Measurements from ENCODE around the gene TREML4. TPM values are rescaled to one million over a fixed set of nuclear protein-coding genes. Genes with fewer than 3 reads are reported as not detected.

TREML4 gene
- total and polyA plus RNA-seq, 4 donors = 0.08 to 0.31 TPM; not detected in 2

- H3K9ac ChIP-seq (ENCODE audit: low read depth in 1 of 2, low read length in 2 of 2) = no peak overlapping the region
- H3K36me3 ChIP-seq (ENCODE audit: control insufficient read depth in 4 of 4, insufficient read depth in 3 of 4, low read depth in 1 of 4, low read length in 3 of 4) = no peaks in the 10 kb centered on the region
- H3K4me1 ChIP-seq (ENCODE audit: control insufficient read depth in 4 of 4, insufficient read depth in 4 of 4, low read length in 3 of 4) = no peaks in the 10 kb centered on the region
- TF ChIP-seq HNF4G (IDR thresholded peaks at IDR 0.05) (no peak), YY1 (IDR thresholded peaks at IDR 0.05) (no peak), CTCF (IDR thresholded peaks at IDR 0.05; ENCODE audit: low read depth, low read length, missing input control) (no peak), TAF1 (conservative IDR thresholded peaks at IDR 0.05) (no peak), EGR1 (IDR thresholded peaks at IDR 0.05; ENCODE audit: low read depth in 2 of 2) (no peak), ATF3 (IDR thresholded peaks at IDR 0.05) (no peak), NR2F2 (IDR thresholded peaks at IDR 0.05) (no peak), FOXA1 (IDR thresholded peaks at IDR 0.05) (no peak), HNF4A (conservative IDR thresholded peaks at IDR 0.05) (no peak), REST (IDR thresholded peaks at IDR 0.05) (no peak), MAX (IDR thresholded peaks at IDR 0.05) (no peak), RAD21 (IDR thresholded peaks at IDR 0.05) (no peak), FOXA2 (IDR thresholded peaks at IDR 0.05) (no peak), RXRA (IDR thresholded peaks at IDR 0.05) (no peak), GABPA (IDR thresholded peaks at IDR 0.05 in 1 of 2, conservative IDR thresholded peaks at IDR 0.05 in 1 of 2) (no peak), SP1 (IDR thresholded peaks at IDR 0.05) (no peak)
- TF ChIP-seq, protein P1, sequence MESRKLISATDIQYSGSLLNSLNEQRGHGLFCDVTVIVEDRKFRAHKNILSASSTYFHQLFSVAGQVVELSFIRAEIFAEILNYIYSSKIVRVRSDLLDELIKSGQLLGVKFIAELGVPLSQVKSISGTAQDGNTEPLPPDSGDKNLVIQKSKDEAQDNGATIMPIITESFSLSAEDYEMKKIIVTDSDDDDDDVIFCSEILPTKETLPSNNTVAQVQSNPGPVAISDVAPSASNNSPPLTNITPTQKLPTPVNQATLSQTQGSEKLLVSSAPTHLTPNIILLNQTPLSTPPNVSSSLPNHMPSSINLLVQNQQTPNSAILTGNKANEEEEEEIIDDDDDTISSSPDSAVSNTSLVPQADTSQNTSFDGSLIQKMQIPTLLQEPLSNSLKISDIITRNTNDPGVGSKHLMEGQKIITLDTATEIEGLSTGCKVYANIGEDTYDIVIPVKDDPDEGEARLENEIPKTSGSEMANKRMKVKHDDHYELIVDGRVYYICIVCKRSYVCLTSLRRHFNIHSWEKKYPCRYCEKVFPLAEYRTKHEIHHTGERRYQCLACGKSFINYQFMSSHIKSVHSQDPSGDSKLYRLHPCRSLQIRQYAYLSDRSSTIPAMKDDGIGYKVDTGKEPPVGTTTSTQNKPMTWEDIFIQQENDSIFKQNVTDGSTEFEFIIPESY (IDR thresholded peaks at IDR 0.05) = no peak
- no peak overlapping the region for H3K27ac ChIP-seq (ENCODE audit: low read depth in 1 of 2, low read length in 2 of 2)
- DNase-seq (ENCODE audit: low spot score) = no peak
- no peak overlapping the region for H3K4me3 ChIP-seq (ENCODE audit: low read depth in 1 of 3, low read length in 3 of 3)
- H3K27me3 ChIP-seq (ENCODE audit: control insufficient read depth in 4 of 4, insufficient read depth in 4 of 4, low read length in 3 of 4) = no peaks in the 10 kb centered on the region
- peaks cover 0 to 21% (median 3%) of the 10 kb centered on the region in 4 donors for H3K9me3 ChIP-seq (ENCODE audit: control insufficient read depth in 4 of 4, low read length in 3 of 4)
- 84% methylated on average over 1 of the region's 1 CpG for WGBS
These were observed 35.1 kb downstream of the TREML4 start for GRCh38 chr6:41263267-41263666.

GRCh38 chr6:41266541-41266940 lies 38.4 kb downstream of the TREML4 start:
- Histone ChIP-seq H3K4me1 (ENCODE audit: control insufficient read depth in 4 of 4, insufficient read depth in 4 of 4, low read length in 3 of 4) (no peaks in the 10 kb centered on the region), H3K9ac (ENCODE audit: low read depth in 1 of 2, low read length in 2 of 2) (no peak overlapping the region), H3K27me3 (ENCODE audit: control insufficient read depth in 4 of 4, insufficient read depth in 4 of 4, low read length in 3 of 4) (no peaks in the 10 kb centered on the region), H3K27ac (ENCODE audit: low read depth in 1 of 2, low read length in 2 of 2) (no peak overlapping the region), H3K9me3 (ENCODE audit: control insufficient read depth in 4 of 4, low read length in 3 of 4) (peaks cover 0 to 13% (median 3%) of the 10 kb centered on the region in 4 donors), H3K36me3 (ENCODE audit: control insufficient read depth in 4 of 4, insufficient read depth in 3 of 4, low read depth in 1 of 4, low read length in 3 of 4) (no peaks in the 10 kb centered on the region), H3K4me3 (ENCODE audit: low read depth in 1 of 3, low read length in 3 of 3) (no peak overlapping the region)
- no peak for TF ChIP-seq SP1 (IDR thresholded peaks at IDR 0.05)
- no peak for TF ChIP-seq TAF1 (conservative IDR thresholded peaks at IDR 0.05)
- no peak for TF ChIP-seq MAX (IDR thresholded peaks at IDR 0.05)
- no peak for TF ChIP-seq GABPA (IDR thresholded peaks at IDR 0.05 in 1 of 2, conservative IDR thresholded peaks at IDR 0.05 in 1 of 2)
- TF ChIP-seq, protein P1 (IDR thresholded peaks at IDR 0.05) = no peak
- no peak for TF ChIP-seq EGR1 (IDR thresholded peaks at IDR 0.05; ENCODE audit: low read depth in 2 of 2)
- no peak for TF ChIP-seq HNF4A (conservative IDR thresholded peaks at IDR 0.05)
- no peak for TF ChIP-seq FOXA1 (IDR thresholded peaks at IDR 0.05)
- no peak for TF ChIP-seq FOXA2 (IDR thresholded peaks at IDR 0.05)
- TF ChIP-seq REST (IDR thresholded peaks at IDR 0.05) = no peak
- no peak for TF ChIP-seq ATF3 (IDR thresholded peaks at IDR 0.05)
- no peak for DNase-seq (ENCODE audit: low spot score)
